Femur (tissue), 1 donor: ENCODE results near the gene AOC3.
"Not testable (repeated sequence)": the region's sequence is repeated elsewhere in the genome, so short reads cannot be mapped to it uniquely, and the experiment has no call there.

Experiments used
- DNase-seq: peaks from one replicate; pipeline ENCODE4 v3.0.0-alpha.2; 2017

Gene AOC3

DNA sequence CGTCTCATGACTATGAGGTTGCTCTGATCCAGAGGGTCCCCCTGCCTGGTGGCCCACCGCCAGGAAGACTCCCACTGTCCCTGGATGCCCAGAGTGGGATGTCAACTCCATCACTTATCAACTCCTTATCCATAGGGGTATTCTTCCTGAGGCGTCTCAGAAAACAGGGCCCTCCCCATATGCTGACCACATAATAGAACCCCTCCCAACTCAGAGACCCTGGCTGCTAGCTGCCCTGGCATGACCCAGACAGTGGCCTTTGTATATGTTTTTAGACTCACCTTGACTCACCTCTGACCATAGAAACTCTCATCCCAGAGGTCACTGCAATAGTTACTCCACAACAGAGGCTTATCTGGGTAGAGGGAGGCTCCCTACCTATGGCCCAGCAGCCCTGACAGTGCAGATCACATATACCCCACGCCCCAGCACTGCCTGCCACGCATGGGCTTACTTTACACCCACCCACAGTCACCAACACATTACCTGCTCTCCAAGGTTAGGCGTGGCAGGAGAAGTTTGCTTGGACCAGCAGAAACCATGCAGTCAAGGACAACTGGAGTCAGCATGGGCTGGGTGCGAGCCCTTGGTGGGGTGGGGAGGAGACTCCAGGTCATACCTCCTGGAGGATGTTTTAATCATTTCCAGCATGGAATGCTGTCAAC is 47.3 kb downstream of the AOC3 start:
- DNase-seq, result no peak

DNA sequence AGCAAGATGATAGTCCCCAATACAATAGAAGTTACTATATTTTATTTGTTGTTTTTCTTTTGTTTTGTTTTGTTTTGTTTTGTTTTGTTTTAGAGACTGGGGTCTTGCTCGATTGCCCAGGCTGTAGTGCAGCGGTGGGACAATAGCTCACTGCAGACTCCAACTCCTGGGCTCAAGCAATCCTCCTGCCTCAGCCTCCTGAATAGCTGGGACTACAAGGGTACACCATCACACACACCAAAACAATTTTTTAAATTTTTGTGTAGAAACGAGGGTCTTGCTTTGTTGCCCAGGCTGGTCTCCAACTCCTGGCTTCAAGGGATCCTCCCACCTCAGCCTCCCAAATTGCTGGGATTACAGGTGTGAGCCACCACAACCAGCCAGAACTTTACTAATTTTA is 49.0 kb downstream of the AOC3 start:
- not testable (repeated sequence) for DNase-seq

DNA sequence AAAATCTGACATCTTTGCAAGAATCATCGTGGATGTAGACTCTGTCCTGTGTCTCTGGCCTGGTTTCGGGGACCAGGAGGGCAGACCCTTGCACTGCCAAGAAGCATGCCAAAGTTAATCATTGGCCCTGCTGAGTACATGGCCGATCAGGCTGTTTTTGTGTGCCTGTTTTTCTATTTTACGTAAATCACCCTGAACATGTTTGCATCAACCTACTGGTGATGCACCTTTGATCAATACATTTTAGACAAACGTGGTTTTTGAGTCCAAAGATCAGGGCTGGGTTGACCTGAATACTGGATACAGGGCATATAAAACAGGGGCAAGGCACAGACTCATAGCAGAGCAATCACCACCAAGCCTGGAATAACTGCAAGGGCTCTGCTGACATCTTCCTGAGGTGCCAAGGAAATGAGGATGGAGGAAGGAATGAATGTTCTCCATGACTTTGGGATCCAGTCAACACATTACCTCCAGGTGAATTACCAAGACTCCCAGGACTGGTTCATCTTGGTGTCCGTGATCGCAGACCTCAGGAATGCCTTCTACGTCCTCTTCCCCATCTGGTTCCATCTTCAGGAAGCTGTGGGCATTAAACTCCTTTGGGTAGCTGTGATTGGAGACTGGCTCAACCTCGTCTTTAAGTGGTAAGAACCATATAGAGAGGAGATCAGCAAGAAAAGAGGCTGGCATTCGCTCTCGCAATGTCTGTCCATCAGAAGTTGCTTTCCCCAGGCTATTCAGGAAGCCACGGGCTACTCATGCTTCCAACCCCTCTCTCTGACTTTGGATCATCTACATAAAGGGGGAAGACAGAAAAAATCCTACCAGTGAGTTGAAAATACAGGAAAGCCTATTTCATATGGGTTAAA is 49.7 kb downstream of the AOC3 start, which contains the start of gene G6PC1:
Gene G6PC1 (plus strand): TSS at position 340 of the 872 bp plus-strand sequence. CDS start 78 bp downstream, at position 418.
- DNase-seq, result no peak

DNA sequence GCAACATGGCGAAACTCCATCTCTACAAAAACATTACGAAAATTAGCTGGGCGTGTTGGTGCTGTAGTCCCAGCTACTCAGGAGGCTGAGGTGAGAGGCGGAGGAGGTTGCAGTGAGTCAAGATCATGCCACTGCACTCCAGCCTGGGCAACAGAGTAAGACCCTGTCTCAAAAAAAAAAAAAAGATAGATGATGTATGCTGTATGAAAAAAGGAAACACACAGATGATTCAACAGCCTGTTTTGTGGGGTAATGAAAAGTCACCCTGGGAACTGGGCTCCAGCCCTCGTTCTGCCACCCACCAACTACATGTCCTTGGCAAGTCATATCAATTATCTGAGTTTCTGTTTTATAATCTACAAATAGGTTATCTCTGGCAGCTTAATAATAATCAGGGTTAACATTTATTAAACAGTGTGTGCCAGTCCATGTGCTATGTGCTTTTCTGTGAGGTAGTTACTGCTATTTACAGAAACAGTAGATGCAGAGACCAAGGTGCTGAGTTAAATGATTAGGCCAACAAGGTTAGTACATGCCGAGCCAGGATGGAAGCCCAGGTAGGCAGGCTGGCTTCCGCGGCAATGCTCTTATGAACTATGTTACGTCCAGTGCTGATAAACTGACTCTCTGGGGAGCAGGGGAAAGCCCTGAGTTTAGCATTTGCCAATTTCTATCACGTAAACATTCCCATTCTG is 50.7 kb downstream of the AOC3 start:
- no peak for DNase-seq

DNA sequence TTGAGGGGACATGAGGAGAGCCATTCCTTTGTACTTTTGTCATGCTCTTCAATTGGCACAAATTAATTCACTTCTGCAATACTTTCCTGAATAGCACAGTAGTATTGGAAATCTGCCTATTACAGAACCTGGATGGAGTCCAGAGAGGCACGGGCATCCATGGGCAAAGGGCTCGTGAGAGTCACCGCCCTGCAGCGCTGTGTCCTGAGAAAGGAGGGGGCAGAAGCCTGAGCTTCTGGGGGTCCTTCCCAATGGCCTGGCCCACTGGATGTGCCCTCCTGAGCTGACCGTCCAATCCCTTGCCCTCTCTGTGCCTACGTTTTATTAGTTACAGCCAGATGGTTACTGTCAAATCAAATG is 53.1 kb downstream of the AOC3 start:
- DNase-seq, result no peak

DNA sequence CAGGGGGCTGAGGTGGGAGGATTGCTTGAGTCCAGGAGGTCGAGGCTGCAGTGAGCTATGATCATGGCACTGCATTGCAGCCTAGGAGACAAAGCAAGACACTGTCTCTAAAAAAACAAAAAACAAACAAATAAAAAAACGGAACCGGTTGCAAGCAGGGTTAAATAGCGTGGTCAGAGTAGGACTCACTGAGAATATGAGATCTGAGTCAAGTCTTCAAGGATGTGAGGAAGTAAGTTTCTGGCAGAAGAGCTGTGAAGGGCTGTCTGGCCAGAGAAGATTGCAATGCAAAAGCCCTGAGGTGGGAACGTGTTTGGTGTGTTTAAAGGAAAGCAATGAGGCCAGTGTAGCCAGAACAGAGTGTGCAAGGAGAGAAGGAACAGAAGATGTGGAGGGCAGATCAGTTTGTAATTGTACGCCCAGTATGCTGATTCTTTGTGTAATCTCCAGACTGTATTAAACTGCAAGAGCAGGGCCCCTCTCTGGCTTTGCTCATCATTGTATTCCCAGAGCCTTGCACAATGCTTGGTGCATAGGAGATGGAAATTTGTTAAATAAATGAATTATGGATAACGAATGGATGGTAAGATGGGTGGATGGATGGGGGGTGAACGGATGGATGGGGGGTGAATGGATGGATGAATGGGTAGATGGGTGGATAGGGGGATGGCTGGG is 55.9 kb downstream of the AOC3 start:
- DNase-seq, result no peak
